ENCODE results near the gene SMURF1.
"Not testable (repeated sequence)": the region's sequence is repeated elsewhere in the genome, so short reads cannot be mapped to it uniquely, and the experiment has no call there.

SMURF1 gene

DNA sequence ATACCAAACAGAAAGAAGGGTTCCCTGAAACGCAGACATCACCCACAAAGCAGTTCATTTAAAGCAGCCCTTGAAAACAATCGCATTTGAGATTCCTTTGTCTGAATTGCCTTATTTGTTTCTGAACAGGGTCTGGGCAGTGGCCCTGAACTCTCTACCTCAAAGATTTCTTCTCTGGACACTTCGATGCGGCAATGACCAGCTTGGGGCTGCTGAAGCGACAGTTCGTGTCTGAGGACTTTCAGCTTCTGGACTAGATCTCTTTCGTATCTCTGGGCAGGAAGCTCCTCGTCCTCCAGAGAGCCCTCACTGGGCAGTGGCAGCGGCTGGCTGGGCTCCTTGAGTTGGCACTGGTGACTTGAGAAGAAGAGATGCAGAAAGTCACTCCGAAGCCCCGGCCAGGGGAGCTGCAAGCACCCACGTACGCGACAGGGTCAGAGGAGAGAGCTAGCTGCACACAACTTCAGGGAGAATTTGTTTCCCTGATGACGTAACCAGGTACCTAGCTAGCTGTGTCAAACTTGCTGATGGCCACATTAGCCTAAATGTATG, 96.3 kb downstream of the SMURF1 start:
- no peak for DNase-seq (ENCODE audit: low read depth)

DNA sequence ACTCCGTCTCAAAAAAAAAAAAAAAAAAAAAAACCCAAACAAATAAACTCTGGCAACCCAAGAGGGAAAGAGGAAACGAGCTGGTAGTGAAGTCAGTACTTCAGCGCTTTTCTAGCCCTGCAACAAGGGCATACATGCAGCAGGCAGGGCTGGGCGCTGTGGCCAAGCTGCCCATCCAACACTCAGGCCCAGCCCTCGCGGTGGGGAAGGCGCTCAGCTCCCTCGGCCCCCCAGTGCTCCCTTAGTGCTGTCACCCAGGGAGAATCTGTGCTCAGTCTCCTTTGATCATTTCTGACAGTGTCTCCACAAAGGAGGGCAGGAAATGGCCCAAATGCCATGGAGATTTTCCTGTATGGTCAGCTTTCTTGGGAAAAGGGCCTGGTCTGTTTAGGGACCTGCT, 97.2 kb downstream of the SMURF1 start:
- DNase-seq (ENCODE audit: low read depth), result no peak

DNA sequence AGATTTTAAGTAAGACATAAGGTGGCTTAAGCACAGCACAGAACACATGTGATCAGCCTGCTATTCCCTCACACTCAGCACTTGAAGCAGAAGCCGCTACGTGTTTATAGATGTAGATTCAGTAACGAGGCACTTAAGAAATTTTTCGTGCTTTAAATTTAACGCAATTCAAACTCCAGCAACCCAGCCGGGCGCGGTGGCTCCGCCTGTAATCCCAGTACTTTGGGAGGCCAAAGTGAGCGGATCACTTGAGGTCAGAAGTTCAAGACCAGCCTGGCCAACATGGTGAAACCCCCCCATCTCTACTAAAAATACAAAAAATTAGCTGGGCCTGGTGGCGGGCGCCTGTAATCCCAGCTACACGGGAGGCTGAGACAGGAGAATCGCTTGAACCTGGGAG, 97.6 kb downstream of the SMURF1 start:
- DNase-seq (ENCODE audit: low read depth), result not testable (repeated sequence)

DNA sequence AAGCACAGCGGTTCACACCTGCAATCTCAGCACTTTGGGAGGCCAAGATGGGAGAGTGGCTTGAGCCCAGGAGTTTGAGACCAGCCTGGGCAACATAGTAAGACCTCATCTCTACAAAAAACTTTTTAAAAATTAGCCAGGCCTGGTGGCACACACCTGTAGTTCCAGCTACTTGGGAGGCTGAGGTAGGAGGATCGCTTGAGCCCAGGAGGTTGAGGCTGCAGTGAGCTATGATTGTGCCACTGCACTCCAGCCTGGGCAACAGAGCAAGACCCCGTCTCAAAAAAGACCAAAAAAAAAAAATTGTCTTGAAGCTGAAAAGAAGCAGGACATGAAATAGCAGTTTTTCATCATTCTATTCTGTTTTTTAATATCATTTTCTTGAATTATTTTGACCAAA, 99.0 kb downstream of the SMURF1 start:
- DNase-seq (ENCODE audit: low read depth), result not testable (repeated sequence)

DNA sequence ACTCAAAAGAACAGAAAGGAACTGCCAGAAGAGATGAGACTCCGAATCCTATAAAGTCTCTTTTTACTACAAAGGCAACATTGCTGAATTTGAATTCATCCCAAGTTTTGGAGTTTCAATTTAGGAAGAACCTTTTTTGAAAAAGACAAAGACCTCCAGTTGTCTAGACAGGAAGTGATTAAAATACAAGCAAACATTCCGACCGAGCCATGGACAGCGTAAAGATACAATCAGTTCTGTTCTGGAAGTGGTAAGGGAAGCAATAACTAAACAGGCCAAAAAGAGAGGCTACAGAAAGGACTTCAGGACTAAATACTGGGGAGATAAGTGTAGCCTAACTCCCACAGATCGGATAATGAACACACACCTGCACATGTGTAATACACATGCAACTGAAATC, 101.0 kb downstream of the SMURF1 start:
- peak; percentile 76 for DNase-seq (ENCODE audit: low read depth)

DNA sequence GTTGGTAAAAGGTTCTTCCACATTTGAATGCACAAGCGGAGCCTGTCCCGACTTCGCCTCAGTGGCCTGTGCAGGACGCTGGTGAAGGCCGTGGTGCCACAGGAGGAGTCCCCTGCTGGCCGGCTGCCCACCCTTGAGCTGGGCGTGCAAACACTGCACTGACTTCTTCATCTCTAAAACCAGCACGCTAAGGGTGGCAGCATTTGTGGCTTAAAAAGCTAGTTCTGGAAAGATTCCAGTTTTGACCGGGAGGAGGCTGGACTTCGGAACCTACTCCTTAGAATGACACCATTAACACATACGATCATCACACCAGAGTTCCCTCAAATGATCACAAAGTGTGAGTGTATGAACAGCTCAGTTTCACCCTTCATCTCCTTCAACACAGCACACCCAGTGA, 102.4 kb downstream of the SMURF1 start:
- no peak for DNase-seq (ENCODE audit: low read depth)

DNA sequence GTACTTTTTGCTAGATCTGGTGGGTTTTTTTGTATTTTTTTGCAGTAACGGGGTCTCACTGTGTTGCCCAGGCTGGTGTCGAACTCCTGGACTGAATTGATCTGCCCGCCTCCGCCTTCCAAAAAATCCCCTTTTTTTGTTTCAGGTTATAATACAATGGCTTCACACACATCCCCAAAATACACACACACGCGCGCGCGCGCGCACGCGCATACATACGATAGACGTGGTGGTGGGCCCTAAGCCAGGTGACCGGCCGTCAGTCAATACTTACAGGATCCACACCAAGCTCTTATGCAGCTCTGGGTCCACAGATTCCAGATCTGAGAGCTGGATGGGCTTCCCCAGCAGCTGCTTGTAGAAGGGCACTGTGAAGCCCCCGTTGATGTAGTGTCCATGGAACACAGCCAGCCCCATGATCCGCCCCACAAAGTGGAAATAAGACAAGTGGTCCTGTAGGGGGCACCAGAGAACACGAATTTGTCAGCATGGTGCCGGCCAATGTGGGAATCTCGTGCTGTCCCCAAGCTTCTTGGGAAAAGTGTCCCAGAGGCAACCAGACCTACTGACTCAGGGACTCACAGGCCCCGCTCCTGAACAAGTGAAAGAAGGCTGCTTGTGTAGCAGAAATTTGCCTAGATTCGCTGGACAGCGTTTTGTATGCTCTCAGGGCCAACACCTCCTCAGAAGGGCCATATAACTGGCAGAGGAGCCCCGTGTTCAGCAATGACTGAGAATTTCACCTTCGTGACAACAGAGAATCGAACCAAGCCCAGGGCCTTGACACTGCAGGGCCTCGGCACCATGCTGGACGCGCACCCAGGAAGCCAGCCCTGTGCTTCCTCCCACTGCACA, 103.6 kb downstream of the SMURF1 start:
- DNase-seq (ENCODE audit: low read depth), result peak; percentile 88

DNA sequence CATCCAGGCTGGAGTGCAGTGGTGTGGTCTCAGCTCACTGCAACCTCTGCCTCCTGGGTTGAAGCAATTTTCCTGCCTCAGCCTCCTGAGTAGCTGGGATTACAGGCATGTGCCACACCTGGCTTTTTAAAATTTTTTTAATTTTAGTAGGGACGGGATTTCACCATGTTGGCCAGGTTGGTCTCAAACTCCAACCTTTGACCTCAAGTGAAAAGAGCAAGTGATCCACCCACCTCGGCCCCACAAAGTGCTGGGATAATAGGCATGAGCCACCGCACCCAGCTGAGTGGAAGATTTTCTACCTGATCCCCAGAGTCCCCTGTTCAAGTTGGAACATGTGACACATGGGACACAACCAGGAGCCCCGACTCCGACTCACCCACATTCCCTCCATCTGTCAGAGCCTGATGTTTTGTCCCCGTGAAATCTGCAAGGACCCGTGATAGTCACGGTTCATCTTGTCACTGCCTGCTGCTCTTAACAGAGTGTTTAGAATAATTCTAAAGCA, 104.5 kb downstream of the SMURF1 start:
- DNase-seq (ENCODE audit: low read depth), result no peak

DNA sequence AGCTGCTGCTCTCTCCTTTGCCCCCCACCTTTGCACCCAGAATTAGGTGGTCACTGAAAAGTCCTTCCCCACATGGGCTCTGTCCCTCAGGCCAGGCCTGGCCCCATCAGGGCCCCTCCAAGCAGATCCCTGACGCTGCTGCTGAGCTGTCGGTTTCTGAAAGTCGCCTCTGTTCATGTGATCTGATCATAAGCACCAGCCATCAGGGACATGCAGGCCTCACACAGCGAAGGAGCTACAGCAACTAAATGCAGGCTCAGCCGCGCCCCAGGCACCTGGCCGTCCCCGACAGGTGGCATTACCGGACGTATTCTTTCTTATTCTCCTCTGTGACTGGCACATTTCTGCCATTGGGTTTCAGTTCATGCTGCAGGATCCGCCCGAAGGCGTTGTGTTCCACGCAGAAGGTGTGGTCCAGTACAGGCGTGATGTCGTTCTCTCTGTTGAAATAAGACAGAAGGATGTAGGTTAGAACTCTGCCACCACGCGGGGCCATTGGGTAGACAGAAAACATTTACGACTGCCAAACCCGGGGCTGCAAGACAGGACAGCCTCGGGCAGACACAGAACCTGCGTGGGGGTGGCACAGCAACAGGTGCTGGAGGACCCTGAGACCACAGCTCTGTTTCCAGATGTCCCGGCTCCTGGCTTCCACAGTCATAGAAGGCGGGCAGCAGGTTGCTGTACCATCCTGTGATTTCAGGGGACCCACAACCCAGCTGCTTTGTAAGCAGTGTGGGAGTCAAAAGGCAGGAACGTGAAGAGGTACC, 105.6 kb downstream of the SMURF1 start:
- DNase-seq (ENCODE audit: low read depth), result no peak

DNA sequence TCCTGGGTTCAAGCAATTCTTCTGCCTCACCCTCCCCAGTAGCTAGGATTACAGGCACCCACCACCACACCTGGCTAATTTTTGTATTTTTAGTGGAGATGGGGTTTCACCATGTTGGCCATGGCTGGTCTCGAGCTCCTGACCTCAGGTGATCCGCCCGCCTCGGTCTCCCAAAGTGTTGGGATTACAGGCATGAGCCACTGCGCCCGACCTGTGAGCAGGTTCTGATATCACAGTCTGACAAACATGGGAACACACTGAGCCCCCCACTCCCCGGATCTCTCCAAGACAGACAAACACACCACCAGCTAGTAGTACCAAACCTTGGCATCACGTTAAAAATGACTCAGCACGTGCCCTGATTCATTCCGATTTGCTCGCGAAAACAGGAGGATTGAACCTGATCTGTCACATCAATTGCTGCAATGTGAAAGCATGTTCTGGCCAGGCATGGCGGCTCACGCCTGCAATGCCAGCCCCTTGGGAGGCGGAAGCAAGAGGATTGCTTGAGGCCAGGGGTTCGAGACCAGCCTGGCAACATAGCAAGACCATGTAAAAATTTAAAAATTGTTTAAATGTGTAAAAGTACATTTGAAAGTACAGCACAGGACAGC, 106.5 kb downstream of the SMURF1 start:
- DNase-seq (ENCODE audit: low read depth), result no peak

DNA sequence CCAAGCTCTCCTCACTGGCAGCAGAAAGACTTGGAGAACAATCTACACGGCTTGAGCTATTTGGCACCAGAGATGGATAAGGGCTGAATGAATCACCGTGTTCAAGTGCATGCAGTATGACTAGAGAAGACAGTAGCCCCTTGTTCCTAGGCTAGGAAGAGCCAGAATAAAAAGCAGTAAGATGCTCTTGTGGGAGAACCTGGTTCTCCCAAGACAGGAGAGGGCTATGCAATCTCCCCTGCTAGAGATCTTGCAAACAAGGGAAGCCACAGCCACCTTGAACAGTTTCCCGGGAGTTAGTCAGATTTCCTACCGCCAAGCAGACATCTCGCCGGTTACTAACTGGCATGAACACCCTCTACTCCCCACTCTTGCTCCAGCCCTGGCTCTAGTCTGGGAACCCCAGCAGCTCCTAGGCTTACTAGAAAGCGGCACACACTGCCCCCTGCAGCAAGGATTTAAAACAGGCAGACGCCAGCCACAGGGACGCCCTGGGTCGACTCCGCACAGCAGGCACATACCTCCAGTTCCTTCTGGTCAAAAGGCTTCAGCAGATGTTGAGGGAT, 107.3 kb downstream of the SMURF1 start:
- peak; percentile 32 for DNase-seq (ENCODE audit: low read depth)

DNA sequence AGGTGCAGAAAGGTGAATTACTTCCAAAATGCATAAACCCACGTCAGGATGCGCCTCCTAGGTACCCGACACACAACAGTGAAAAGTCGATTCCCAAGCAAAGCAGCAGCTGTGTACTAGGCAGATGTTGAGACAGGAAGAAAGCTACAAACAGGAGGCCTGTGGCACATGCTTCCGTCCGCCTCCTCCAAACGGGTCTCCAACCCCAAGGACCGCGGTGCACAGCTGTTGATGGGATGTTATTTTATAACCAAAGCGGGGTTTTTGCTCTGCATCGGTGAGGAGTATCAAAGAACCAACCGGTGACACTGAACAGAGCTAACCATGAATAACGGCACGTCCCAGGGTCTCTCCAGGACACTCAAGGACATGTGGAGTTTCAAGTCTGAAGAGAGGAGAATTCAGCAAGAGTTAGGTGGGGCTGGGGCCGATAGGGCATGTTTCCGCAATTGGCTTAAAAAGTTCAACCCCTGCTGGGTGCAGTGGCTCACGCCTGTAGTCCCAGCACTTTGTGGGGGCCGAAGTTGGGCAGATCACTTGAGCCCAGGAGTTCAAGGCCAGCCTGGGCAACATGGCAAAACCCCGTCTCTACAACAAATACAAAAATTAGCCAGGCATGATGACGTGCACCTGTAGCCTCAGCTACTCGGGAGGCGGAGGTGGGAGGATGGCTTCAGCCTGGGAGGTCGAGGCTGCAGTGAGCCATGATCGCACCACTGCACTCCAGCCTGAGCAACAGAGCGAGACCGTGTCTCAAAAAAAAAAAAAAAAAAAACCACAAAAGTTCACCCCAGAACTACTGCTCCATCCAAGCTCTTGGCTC, 108.0 kb downstream of the SMURF1 start:
- DNase-seq (ENCODE audit: low read depth), result no peak

DNA sequence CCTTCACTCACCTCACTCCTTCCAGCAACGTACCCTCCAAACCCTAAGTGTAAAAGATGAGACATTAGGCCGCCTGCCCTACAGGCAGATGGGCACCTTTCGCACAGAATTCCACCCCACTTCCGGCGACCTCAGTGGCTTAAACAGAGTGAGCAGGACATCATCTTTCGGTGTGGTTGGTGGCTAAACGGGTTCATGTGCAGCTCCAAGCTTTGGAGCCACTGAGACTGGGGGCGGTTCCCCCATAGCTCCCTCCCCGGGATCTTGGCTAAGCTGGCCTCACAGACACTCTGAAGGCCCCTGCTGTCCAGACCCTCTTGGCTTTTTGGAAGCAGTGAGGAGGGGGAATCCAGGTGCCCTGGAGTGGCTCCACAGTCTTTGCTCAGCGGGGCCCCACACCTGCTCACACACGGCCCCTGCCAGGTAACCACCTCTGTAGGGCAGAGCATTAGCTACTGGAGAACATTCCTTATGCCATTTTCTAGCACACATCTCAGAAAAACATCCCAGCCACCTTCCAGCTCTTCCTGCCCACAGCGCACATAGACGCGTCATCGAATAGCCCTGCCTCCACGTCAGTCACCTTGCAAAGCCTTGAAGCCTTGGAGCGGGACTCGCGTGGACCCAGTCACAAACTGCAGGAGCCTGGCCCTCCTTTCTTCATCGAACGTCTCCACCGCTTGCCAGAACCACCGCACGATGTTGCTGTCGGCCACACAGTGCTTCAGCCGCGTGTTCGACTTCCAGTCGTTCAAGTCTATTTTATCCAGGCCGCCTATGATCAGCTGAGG, 108.8 kb downstream of the SMURF1 start:
- no peak for DNase-seq (ENCODE audit: low read depth)

DNA sequence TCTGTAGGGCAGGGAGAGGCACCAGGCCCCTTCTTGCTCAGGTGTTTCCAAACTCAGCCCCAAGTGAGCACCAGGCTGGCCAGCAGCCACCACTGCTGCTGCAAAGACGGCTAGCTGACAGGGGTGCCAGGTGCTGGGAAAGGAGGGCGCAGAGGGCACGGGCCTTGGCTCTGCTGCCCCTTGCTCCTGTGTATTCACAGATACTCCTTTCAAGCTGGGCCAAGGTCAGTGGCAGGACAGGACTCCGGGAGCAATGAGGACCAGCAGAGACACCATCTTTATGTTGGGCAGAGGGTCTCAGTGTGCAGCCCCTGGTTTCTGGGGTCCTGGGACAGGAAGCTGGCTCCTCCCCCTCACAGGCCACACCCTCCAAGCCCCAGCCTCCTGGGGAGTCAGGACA, 110.1 kb downstream of the SMURF1 start:
- DNase-seq (ENCODE audit: low read depth), result no peak

DNA sequence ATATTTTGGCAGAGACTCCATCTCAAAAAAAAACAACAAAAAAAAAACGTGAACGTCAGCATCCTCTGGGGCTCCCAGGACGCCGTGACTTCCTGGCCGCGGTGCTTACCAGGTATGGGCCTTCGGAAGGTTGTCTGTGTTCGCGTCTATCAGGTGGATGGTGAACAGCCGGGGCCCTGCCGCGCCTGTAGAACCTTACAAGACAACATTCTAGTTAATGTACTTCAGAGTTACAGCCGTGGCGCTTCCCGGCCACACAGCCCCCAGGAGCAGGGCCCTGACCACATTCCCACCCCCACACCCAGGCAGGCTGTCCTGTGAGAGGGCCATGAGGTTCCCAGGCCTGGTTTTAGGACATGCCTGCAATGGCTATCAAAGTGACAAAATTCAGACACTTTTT, 111.0 kb downstream of the SMURF1 start:
- no peak for DNase-seq (ENCODE audit: low read depth)

DNA sequence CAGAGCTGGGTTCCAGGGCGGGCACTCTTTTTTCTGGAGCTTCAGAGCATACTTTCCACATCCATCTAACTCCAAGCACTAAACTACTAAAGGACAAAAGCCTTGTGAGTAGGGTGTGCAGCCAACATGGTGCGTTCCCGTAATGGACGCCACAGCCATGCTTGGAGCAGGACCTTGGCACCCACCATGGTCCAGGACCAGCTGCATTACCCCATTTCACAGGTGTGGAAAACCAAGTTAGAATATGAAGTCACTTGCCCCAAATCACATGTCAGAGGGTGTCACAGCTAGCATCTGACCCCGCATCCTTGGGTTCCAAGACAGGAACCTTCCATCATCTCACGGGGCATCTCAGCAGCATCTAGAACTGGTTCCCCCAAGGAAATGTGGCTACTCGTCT, 112.4 kb downstream of the SMURF1 start:
- DNase-seq (ENCODE audit: low read depth), result no peak

DNA sequence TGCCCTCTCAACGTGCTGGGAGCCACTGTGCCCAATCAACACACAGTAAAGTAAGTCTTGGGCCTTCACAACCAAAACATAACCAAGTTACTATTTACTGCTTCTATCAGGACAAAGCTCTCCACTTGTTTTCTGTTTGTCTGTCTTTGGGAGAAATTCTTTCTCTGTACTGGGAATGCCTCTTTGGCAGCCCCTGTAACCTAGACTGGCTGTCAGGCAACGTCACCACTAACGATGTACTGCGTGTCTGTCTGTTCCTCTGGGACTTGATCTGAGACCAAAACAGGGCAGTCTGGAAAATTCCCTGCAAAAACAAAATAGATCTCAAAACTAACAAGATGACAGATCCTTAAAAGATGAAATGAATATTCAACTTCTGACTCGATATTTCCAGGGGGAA, 113.0 kb downstream of the SMURF1 start:
- DNase-seq (ENCODE audit: low read depth), result no peak

DNA sequence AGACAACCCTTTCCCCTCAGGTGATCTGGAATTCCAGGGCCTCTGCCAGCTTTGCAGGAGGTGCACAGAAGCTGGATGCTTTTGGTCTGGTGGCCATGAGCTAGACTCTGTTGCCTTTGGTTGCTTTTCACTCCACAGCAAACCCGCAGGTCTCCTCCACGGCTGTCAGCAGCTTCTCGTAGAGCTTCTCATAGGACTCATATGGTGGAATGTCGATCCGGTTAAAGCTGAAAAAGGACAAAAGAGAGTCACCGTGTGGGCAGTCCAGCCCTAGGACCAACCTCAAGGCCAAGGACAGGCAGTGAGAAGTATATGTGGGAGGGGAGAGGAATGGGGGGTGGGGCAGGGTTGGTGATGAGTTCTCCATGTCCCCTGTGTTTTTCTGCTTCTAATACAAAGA, 113.5 kb downstream of the SMURF1 start:
- DNase-seq (ENCODE audit: low read depth), result no peak

DNA sequence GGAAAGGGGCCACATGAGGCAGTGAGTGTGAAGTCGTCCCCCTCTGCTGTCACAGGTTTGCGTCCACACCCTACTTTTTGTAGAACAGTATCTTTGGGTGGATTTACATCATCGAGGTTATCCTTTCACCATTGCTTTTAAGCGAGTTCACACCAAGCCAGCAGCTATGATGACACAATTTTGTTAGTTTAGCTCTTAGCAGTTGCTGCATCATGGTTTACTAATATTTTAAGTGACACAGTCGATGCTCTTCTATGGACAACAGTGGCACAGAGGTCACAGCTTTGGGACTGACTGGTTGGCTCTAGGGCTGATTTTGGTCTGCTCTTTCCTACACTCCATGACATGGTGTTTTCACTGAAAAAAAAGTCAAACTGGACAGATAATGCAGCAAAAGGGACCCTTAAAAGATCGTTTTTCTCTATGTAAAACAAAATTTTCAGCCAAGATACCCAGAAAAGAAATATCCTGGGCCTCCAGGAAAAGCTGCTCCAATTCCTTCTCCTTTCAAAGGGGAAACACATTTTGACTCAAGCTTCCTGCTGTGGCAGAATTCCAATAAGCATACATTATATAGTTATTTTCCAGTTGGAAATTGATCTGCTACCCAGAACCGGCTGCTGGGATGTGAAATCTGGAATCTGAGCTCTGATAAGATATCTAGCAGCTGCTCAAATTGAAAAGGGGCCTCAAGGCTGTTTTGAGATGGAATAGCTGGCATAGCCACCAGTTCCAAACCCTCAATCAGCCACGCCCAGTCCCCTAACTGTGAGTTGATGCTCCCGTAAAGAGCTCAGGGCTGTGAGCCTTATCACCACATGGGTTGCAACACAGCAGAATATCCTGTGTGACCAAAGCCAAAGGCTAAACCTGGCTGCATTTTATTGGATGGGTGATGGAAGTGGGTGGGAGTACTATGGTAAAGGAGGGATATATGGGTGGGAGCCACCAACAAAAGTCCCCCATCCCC, 114.2 kb downstream of the SMURF1 start:
- no peak for DNase-seq (ENCODE audit: low read depth)
